ENCODE data around the gene CNKSR2.

DNA sequence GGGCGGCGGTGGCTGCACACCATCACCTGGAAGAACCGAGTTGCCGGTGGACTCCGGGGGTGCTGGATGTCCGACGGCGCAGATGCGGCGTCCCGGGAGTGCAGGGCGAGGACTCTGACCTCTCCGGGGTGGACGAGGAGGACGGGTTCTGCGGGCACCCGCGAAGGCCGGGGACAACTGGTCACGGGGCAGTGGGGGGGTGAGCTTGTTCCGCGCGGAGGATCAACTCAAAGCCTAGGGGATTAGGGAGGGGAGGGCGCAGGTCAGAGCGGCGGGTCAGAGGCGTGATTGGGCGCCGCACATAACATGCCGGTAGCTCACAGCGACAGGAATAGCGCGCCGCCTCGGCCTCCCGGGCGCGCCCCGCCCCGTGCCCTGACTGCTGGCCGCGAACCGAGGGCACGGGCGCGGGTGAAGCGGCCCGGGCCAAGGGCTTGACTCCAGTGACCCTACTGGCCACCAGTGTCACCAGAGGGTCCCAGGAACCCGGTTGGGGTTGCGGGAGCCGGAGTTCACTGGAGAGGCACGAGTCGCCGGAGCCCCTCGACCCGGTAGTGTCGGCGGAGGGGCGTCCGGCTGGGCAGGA is 284.0 kb downstream of the CNKSR2 start, which contains the start of gene KLHL34:
- TF ChIP-seq, protein P1, sequence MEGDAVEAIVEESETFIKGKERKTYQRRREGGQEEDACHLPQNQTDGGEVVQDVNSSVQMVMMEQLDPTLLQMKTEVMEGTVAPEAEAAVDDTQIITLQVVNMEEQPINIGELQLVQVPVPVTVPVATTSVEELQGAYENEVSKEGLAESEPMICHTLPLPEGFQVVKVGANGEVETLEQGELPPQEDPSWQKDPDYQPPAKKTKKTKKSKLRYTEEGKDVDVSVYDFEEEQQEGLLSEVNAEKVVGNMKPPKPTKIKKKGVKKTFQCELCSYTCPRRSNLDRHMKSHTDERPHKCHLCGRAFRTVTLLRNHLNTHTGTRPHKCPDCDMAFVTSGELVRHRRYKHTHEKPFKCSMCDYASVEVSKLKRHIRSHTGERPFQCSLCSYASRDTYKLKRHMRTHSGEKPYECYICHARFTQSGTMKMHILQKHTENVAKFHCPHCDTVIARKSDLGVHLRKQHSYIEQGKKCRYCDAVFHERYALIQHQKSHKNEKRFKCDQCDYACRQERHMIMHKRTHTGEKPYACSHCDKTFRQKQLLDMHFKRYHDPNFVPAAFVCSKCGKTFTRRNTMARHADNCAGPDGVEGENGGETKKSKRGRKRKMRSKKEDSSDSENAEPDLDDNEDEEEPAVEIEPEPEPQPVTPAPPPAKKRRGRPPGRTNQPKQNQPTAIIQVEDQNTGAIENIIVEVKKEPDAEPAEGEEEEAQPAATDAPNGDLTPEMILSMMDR (IDR thresholded peaks at IDR 0.05) = no peak
- no peak for TF ChIP-seq EZH2 (IDR thresholded peaks at IDR 0.05)
- no peak for TF ChIP-seq EZH2phosphoT487 (IDR thresholded peaks at IDR 0.05)

Data from neural progenitor cell (in vitro differentiated cells).